Esophagus (tissue), 2 donors: ENCODE measurements around the gene PANK4. TPM values are rescaled to one million over a fixed set of nuclear protein-coding genes. Genes with fewer than 3 reads are reported as not detected.

Source experiments
- H3K27ac ChIP-seq, 2 donors: one replicate each; pipeline ENCODE4 v1.5.1; 2013; ENCODE audit warnings: low read depth in 2 of 2, mild to moderate bottlenecking in 2 of 2, inconsistent platforms in 1 of 2, low read length in 1 of 2, moderate library complexity in 1 of 2
- H3K27me3 ChIP-seq, 2 donors: one replicate each; pipeline ENCODE4 v1.6.1; 2013; ENCODE audit warnings: low read length in 2 of 2, control low read depth in 1 of 2, mild to moderate bottlenecking in 1 of 2; ENCODE audit not compliant: insufficient read depth in 2 of 2, control insufficient read depth in 1 of 2
- H3K36me3 ChIP-seq, 2 donors: one replicate each; pipeline ENCODE4 v1.6.1; 2013; ENCODE audit warnings: low read length in 1 of 2; ENCODE audit not compliant: control insufficient read depth in 2 of 2, insufficient read depth in 2 of 2
- H3K4me1 ChIP-seq, 2 donors: one replicate each; pipeline ENCODE4 v1.6.1; 2013; ENCODE audit warnings: low read length in 1 of 2; ENCODE audit not compliant: control insufficient read depth in 2 of 2, insufficient read depth in 2 of 2
- H3K4me3 ChIP-seq, 2 donors: one replicate each; pipeline ENCODE4 v1.5.1; 2013; ENCODE audit warnings: low read length in 2 of 2, mild to moderate bottlenecking in 2 of 2, low read depth in 1 of 2, moderate library complexity in 1 of 2
- H3K9me3 ChIP-seq, 2 donors: one replicate each; pipeline ENCODE4 v1.6.1; 2013; ENCODE audit warnings: mild to moderate bottlenecking in 2 of 2, low read depth in 1 of 2, low read length in 1 of 2, moderate library complexity in 1 of 2; ENCODE audit not compliant: control insufficient read depth in 2 of 2, insufficient read depth in 1 of 2
- WGBS, 2 donors: extraction: QIAGEN DNeasy Blood & Tissue Kit; methylation state at CpG; one replicate each; pipeline ENCODE4 v1.1.7; 2013; 5-methylcytosine and 5-hydroxymethylcytosine counted together
- polyA plus RNA-seq, 2 donors: library from polyadenylated mRNA; stranded (reverse); fragments of 200-250 nt; gene quantifications; one replicate each; pipeline ENCODE4 v1.2.3, GENCODE V29; 2013
- donor health status: healthy with polysubstance abuse.
- donor health status: Bipolar disorder and iron deficiency.

Gene PANK4
- polyA plus RNA-seq, 2 donors = 10.1 to 15.4 TPM

- no peaks in the 10 kb centered on the region for H3K27me3 ChIP-seq
- no peak overlapping the region for H3K4me3 ChIP-seq
- WGBS, 2 donors = 62 to 65% methylated on average over 15 to 17 of the region's 17 CpGs
- peaks cover 3 to 7% of the 10 kb centered on the region in 2 donors for H3K4me1 ChIP-seq
- peaks cover 0 to 2% of the 10 kb centered on the region in 2 donors for H3K36me3 ChIP-seq
- no peaks in the 10 kb centered on the region for H3K9me3 ChIP-seq
- H3K27ac ChIP-seq = no peak overlapping the region
Observed at GRCh38 chr1:2472109-2472508, 54.3 kb downstream of the PANK4 start.

- no peak overlapping the region for H3K4me3 ChIP-seq
- H3K27me3 ChIP-seq = no peaks in the 10 kb centered on the region
- H3K27ac ChIP-seq = no peak overlapping the region
- 82% methylated on average over 13 to 15 of the region's 15 CpGs for WGBS, 2 donors
- no peaks in the 10 kb centered on the region for H3K9me3 ChIP-seq
- H3K4me1 ChIP-seq = peaks cover 7% of the 10 kb centered on the region in 2 donors
- peaks cover 0 to 2% of the 10 kb centered on the region in 2 donors for H3K36me3 ChIP-seq
Observed at GRCh38 chr1:2471587-2472001, 54.8 kb downstream of the PANK4 start.

- Histone ChIP-seq H3K36me3 (peaks cover 0 to 2% of the 10 kb centered on the region in 2 donors), H3K4me1 (peaks cover 7 to 8% of the 10 kb centered on the region in 2 donors), H3K27ac (no peak overlapping the region), H3K27me3 (no peaks in the 10 kb centered on the region), H3K9me3 (no peaks in the 10 kb centered on the region), H3K4me3 (no peak overlapping the region)
- 77 to 82% methylated on average over 7 of the region's 7 CpGs for WGBS, 2 donors
Observed at GRCh38 chr1:2471159-2471471, 55.3 kb downstream of the PANK4 start.

- no peaks in the 10 kb centered on the region for H3K27me3 ChIP-seq
- no peak overlapping the region for H3K27ac ChIP-seq
- H3K4me1 ChIP-seq = peaks cover 7 to 11% of the 10 kb centered on the region in 2 donors
- H3K4me3 ChIP-seq = no peak overlapping the region
- WGBS, 2 donors = 37 to 38% methylated on average over 23 to 27 of the region's 27 CpGs
- H3K36me3 ChIP-seq = peaks cover 0 to 2% of the 10 kb centered on the region in 2 donors
- H3K9me3 ChIP-seq = no peaks in the 10 kb centered on the region
Observed at GRCh38 chr1:2470290-2471158, 55.9 kb downstream of the PANK4 start.

GRCh38 chr1:2469103-2469940 lies 57.1 kb downstream of the PANK4 start:
- Histone ChIP-seq H3K9me3 (no peaks in the 10 kb centered on the region), H3K27me3 (no peaks in the 10 kb centered on the region), H3K27ac (no peak overlapping the region), H3K36me3 (peaks cover 0 to 2% of the 10 kb centered on the region in 2 donors), H3K4me3 (no peak overlapping the region), H3K4me1 (peaks cover 7 to 17% of the 10 kb centered on the region in 2 donors)
- WGBS, 2 donors = 53 to 64% methylated on average over 19 to 25 of the region's 25 CpGs

GRCh38 chr1:2468540-2468939 lies 57.9 kb downstream of the PANK4 start:
- Histone ChIP-seq H3K27ac (no peak overlapping the region), H3K4me1 (peaks cover 7 to 13% of the 10 kb centered on the region in 2 donors), H3K4me3 (no peak overlapping the region), H3K36me3 (no peaks in the 10 kb centered on the region), H3K27me3 (no peaks in the 10 kb centered on the region), H3K9me3 (no peaks in the 10 kb centered on the region)
- 62 to 68% methylated on average over 10 of the region's 10 CpGs for WGBS, 2 donors

- H3K36me3 ChIP-seq = no peaks in the 10 kb centered on the region
- H3K4me3 ChIP-seq = no peak overlapping the region
- no peak overlapping the region for H3K27ac ChIP-seq
- WGBS, 2 donors = 50 to 51% methylated on average over 14 of the region's 14 CpGs
- H3K4me1 ChIP-seq = peaks cover 7 to 10% of the 10 kb centered on the region in 2 donors
- no peaks in the 10 kb centered on the region for H3K9me3 ChIP-seq
- H3K27me3 ChIP-seq = no peaks in the 10 kb centered on the region
Observed at GRCh38 chr1:2468041-2468472, 58.3 kb downstream of the PANK4 start.

- no peak overlapping the region for H3K4me3 ChIP-seq
Observed at GRCh38 chr1:2466958-2467554, 59.3 kb downstream of the PANK4 start.

GRCh38 chr1:2466270-2466665 lies 60.1 kb downstream of the PANK4 start:
- no peak overlapping the region for H3K4me3 ChIP-seq
- H3K36me3 ChIP-seq = no peaks in the 10 kb centered on the region
- no peaks in the 10 kb centered on the region for H3K27me3 ChIP-seq
- H3K4me1 ChIP-seq = peaks cover 7 to 10% of the 10 kb centered on the region in 2 donors
- no peaks in the 10 kb centered on the region for H3K9me3 ChIP-seq
- WGBS, 2 donors = 59 to 60% methylated on average over 11 to 12 of the region's 12 CpGs
- H3K27ac ChIP-seq = no peak overlapping the region

More at GRCh38 chr1:2466958-2467554, 59.3 kb downstream of the PANK4 start:
- no peak overlapping the region for H3K27ac ChIP-seq
- WGBS, 2 donors = 13 to 14% methylated on average over 24 to 30 of the region's 30 CpGs
- no peaks in the 10 kb centered on the region for H3K36me3 ChIP-seq
- no peaks in the 10 kb centered on the region for H3K9me3 ChIP-seq
- no peaks in the 10 kb centered on the region for H3K27me3 ChIP-seq
- peaks cover 7 to 10% of the 10 kb centered on the region in 2 donors for H3K4me1 ChIP-seq
